Erythroblast (primary cell): ENCODE measurements around the gene HNRNPR.

Experiments
- GATA1 ChIP-seq: IDR thresholded peaks from 2 replicates; pipeline ENCODE4 v1.6.1; 2011; ENCODE audit warnings: low read depth, mild to moderate bottlenecking, control low read depth, low read length, moderate library complexity
- POLR2A ChIP-seq: IDR thresholded peaks from 2 replicates; pipeline ENCODE4 v1.6.1; 2011; ENCODE audit warnings: mild to moderate bottlenecking, low read length

DNA sequence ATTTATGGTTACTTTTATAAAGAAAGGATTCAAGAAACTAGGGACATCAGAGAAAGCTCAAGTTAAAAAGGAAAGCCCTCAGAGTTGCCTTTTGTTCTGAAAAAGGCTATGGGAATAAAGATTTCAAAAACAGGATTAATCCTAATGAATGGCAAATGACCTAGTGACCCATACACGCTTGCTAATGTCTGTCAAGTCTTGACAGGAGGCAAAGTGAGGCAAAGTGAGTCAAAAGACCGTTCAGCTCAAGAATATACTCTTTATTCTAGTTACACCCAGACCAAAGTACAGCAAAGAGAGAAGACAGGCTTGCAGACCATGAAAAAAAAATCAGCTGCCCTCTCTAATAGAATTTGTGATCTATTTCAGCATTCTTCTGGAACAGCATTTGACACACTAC is 22.1 kb upstream of the HNRNPR start:
- TF ChIP-seq POLR2A, result no peak
- TF ChIP-seq GATA1, result no peak
